GM19238 (cell line): ENCODE data around the gene DCDC2B.

Source experiments
- DNase-seq: peaks from one replicate; pipeline ENCODE4 v3.0.0; 2011; ENCODE audit warnings: low spot score; ENCODE audit not compliant: insufficient read length

Gene DCDC2B

GRCh38 chr1:32221980-32222755 lies 13.3 kb downstream of the DCDC2B start, which contains the start of the genes EIF3I and TMEM234:
EIF3I (plus strand) TSS chr1:32222407; CDS start chr1:32222442, 35 bp downstream.
TMEM234 (minus strand) TSS chr1:32222353; CDS start chr1:32222322, 31 bp downstream.
- DNase-seq, result peak; percentile 92

- DNase-seq, result no peak
Measured at GRCh38 chr1:32223683-32224082, 14.8 kb downstream of the DCDC2B start.

GRCh38 chr1:32224285-32224684 lies 15.4 kb downstream of the DCDC2B start:
- DNase-seq, result no peak

GRCh38 chr1:32228771-32229170 lies 19.9 kb downstream of the DCDC2B start:
- no peak for DNase-seq

- DNase-seq, result no peak
Measured at GRCh38 chr1:32231843-32232432, 23.0 kb downstream of the DCDC2B start.

- DNase-seq, result no peak
Measured at GRCh38 chr1:32232558-32233304, 23.8 kb downstream of the DCDC2B start.

GRCh38 chr1:32234792-32235191 lies 25.9 kb downstream of the DCDC2B start:
- DNase-seq, result no peak

- DNase-seq, result no peak
Measured at GRCh38 chr1:32239337-32239736, 30.4 kb downstream of the DCDC2B start.

- DNase-seq, result no peak
Measured at GRCh38 chr1:32239790-32240139, 30.9 kb downstream of the DCDC2B start.

- DNase-seq, result peak; percentile 31
Measured at GRCh38 chr1:32240140-32240951, 31.5 kb downstream of the DCDC2B start.

GRCh38 chr1:32241001-32241763 lies 32.3 kb downstream of the DCDC2B start:
- DNase-seq, result peak; percentile 51

- DNase-seq, result no peak
Measured at GRCh38 chr1:32242341-32242851, 33.5 kb downstream of the DCDC2B start.

- no peak for DNase-seq
Measured at GRCh38 chr1:32246888-32247273, 38.0 kb downstream of the DCDC2B start, which contains the start of gene FAM167B. FAM167B (plus strand) TSS chr1:32247222; CDS start chr1:32247422, 200 bp downstream.

- DNase-seq, result no peak
Measured at GRCh38 chr1:32247452-32247851, 38.6 kb downstream of the DCDC2B start.

GRCh38 chr1:32247983-32248889 lies 39.3 kb downstream of the DCDC2B start:
- DNase-seq, result peak; percentile 71

- DNase-seq, result peak; percentile 79
Measured at GRCh38 chr1:32249831-32250525, 41.1 kb downstream of the DCDC2B start.

- DNase-seq, result no peak
Measured at GRCh38 chr1:32250893-32251716, 42.2 kb downstream of the DCDC2B start, which contains the start of gene LCK. LCK (plus strand) TSS chr1:32251265; CDS start chr1:32274330, 23,065 bp downstream.
